CD8-positive, alpha-beta memory T cell (primary cell): ENCODE data around the gene LMAN1L. TPM values are rescaled to one million over a fixed set of nuclear protein-coding genes. Genes with fewer than 3 reads are reported as not detected.
A peak's percentile ranks its signal among the peaks of the same experiment; 100 is the strongest.

Source experiments
- CTCF ChIA-PET: fragments of 350-600 bp; sonication (Branson Sonifier 250); formaldehyde crosslinking; loops from one replicate; lab custom pipeline; 2021; ENCODE audit warnings: antibody characterized with exemption; lab: Charles Lee
- POLR2A ChIA-PET: fragments of 350-600 bp; sonication (Branson Sonifier 250); formaldehyde crosslinking; loops from one replicate; lab custom pipeline; 2021; ENCODE audit warnings: antibody characterized with exemption; lab: Charles Lee
- DNase-seq, 5 donors: peaks; one replicate each; pipeline versions ENCODE4 v3.0.0 to v3.0.0-alpha.2; 2020 to 2022; ENCODE audit warnings: mixed read lengths in 1 of 5
- H3K27ac ChIP-seq: one replicate; pipeline ENCODE4 v1.7.0; 2013; ENCODE audit warnings: low read depth, mild to moderate bottlenecking, low read length, moderate library complexity
- H3K27me3 ChIP-seq: 2 replicates; pipeline ENCODE4 v1.7.0; 2013; ENCODE audit warnings: low read length, mild to moderate bottlenecking; ENCODE audit not compliant: insufficient read depth, poor library complexity, severe bottlenecking
- H3K36me3 ChIP-seq: 2 replicates; pipeline ENCODE4 v1.7.0; 2013; ENCODE audit warnings: mild to moderate bottlenecking, low read length, moderate library complexity; ENCODE audit not compliant: insufficient read depth
- H3K4me1 ChIP-seq: 2 replicates; pipeline ENCODE4 v1.7.0; 2013; ENCODE audit warnings: mild to moderate bottlenecking, low read length, moderate library complexity; ENCODE audit not compliant: insufficient read depth
- H3K4me3 ChIP-seq: 2 replicates; pipeline ENCODE4 v1.7.0; 2013; ENCODE audit warnings: mild to moderate bottlenecking, low read length
- H3K9me3 ChIP-seq: 2 replicates; pipeline ENCODE4 v1.7.0; 2013; ENCODE audit warnings: mild to moderate bottlenecking, low read length
- H3K27ac Mint-ChIP-seq, 8 donors: one replicate each; pipeline ENCODE4 v1.8.0; 2020 to 2021; ENCODE audit warnings: mixed read lengths in 8 of 8, mild to moderate bottlenecking in 6 of 8, inconsistent platforms in 3 of 8, moderate library complexity in 3 of 8
- H3K27me3 Mint-ChIP-seq, 2 donors: one replicate each; pipeline ENCODE4 v1.8.0; 2020 to 2021; ENCODE audit warnings: mixed read lengths in 2 of 2, mild to moderate bottlenecking in 1 of 2, moderate library complexity in 1 of 2
- H3K36me3 Mint-ChIP-seq, 3 donors: one replicate each; pipeline ENCODE4 v1.8.0; 2020 to 2021; ENCODE audit warnings: mixed read lengths in 3 of 3, inconsistent platforms in 1 of 3, mild to moderate bottlenecking in 1 of 3
- H3K4me1 Mint-ChIP-seq, 3 donors: one replicate each; pipeline ENCODE4 v1.8.0; 2020 to 2021; ENCODE audit warnings: mixed read lengths in 3 of 3, inconsistent platforms in 1 of 3, mild to moderate bottlenecking in 1 of 3
- H3K4me3 Mint-ChIP-seq, 7 donors: one replicate each; pipeline ENCODE4 v1.8.0; 2020 to 2021; ENCODE audit warnings: mixed read lengths in 7 of 7, mild to moderate bottlenecking in 6 of 7, moderate library complexity in 4 of 7, inconsistent platforms in 2 of 7
- H3K9me3 Mint-ChIP-seq, 5 donors: one replicate each; pipeline ENCODE4 v1.8.0; 2020 to 2022; ENCODE audit warnings: mixed read lengths in 5 of 5, mild to moderate bottlenecking in 3 of 5, moderate library complexity in 2 of 5, inconsistent platforms in 1 of 5
- polyA plus RNA-seq: library from polyadenylated mRNA; unstranded; fragments of 300-500 nt; fragmentation: Illumina TruSeq; gene quantifications from one replicate; pipeline ENCODE4 v1.2.3, GENCODE V29; 2021
- total RNA-seq, 2 experiments: library from RNA; stranded (reverse); gene quantifications; one replicate each; pipeline ENCODE4 v1.2.3, GENCODE V29; 2021

LMAN1L gene
- total and polyA plus RNA-seq, 3 experiments from 2014 or later = 0.27 TPM; not detected in 2

GRCh38 chr15:74791007-74791406 lies 21.6 kb upstream of the LMAN1L start:
- no peaks in the 10 kb centered on the region for H3K27me3 ChIP-seq
- peak overlapping the region; percentile 81 to 99 (median 97) for H3K27ac Mint-ChIP-seq
- DNase-seq = no peak
- peaks cover 0 to 3% of the 10 kb centered on the region in 2 donors for H3K27me3 Mint-ChIP-seq
- H3K4me3 ChIP-seq = peak overlapping the region; percentile 3
- H3K4me3 Mint-ChIP-seq = peak overlapping the region; percentile 68 to 95 (median 85)
- H3K36me3 ChIP-seq = peaks cover 11% of the 10 kb centered on the region
- H3K27ac ChIP-seq = no peak overlapping the region
- peaks cover 90 to 96% (median 92%) of the 10 kb centered on the region in 3 donors for H3K4me1 Mint-ChIP-seq
- no peaks in the 10 kb centered on the region for H3K9me3 ChIP-seq
- ChIA-PET CTCF (interaction anchor here (1.2 to 15.8 kb wide), 3 partner anchors 8 to 112 kb away, joined by 3 to 1086 read pairs (median 5); partner anchors contain the start of gene CSK), POLR2A (interaction anchor here (2.0 to 5.9 kb wide), 2 partner anchors 9 to 14 kb away, joined by 8 to 89 read pairs; partner anchors contain the start of gene CSK)
- no peaks in the 10 kb centered on the region for H3K9me3 Mint-ChIP-seq
- H3K4me1 ChIP-seq = peaks cover 99% of the 10 kb centered on the region
- H3K36me3 Mint-ChIP-seq = peaks cover 0 to 26% (median 6%) of the 10 kb centered on the region in 3 donors

GRCh38 chr15:74791667-74792066 lies 21.0 kb upstream of the LMAN1L start:
- H3K4me1 Mint-ChIP-seq = peaks cover 90 to 96% (median 94%) of the 10 kb centered on the region in 3 donors
- CTCF ChIA-PET = interaction anchor here (3.4 to 15.8 kb wide), 2 partner anchors 15 to 159 kb away, joined by 19 to 1086 read pairs; partner anchors contain the start of gene CSK
- H3K4me3 Mint-ChIP-seq = peak overlapping the region; percentile 68 to 95 (median 85)
- H3K9me3 ChIP-seq = no peaks in the 10 kb centered on the region
- DNase-seq = no peak
- H3K27me3 Mint-ChIP-seq = peaks cover 0 to 3% of the 10 kb centered on the region in 2 donors
- H3K36me3 ChIP-seq = peaks cover 11% of the 10 kb centered on the region
- H3K36me3 Mint-ChIP-seq = peaks cover 0 to 30% (median 7%) of the 10 kb centered on the region in 3 donors
- H3K4me3 ChIP-seq = peak overlapping the region; percentile 3
- no peaks in the 10 kb centered on the region for H3K9me3 Mint-ChIP-seq
- POLR2A ChIA-PET = interaction anchor here (0.7 to 5.9 kb wide), 3 partner anchors 10 to 20 kb away, joined by 4 to 89 read pairs (median 15); partner anchors contain the start of gene CSK
- H3K27me3 ChIP-seq = no peaks in the 10 kb centered on the region
- H3K4me1 ChIP-seq = peaks cover 99% of the 10 kb centered on the region
- no peak overlapping the region for H3K27ac ChIP-seq
- peak overlapping the region; percentile 81 to 98 (median 93) for H3K27ac Mint-ChIP-seq

GRCh38 chr15:74792227-74793016 lies 20.2 kb upstream of the LMAN1L start:
- CTCF ChIA-PET = interaction anchor here (1.1 to 15.8 kb wide), 8 partner anchors 14 to 161 kb away, joined by 3 to 1086 read pairs (median 16); partner anchors contain the start of gene CSK
- peak in 2 of 5 donors; percentile 15 to 34 for DNase-seq
- peaks cover 11% of the 10 kb centered on the region for H3K36me3 ChIP-seq

GRCh38 chr15:74793135-74794028 lies 19.3 kb upstream of the LMAN1L start:
- H3K36me3 ChIP-seq = peaks cover 18% of the 10 kb centered on the region
- CTCF ChIA-PET = interaction anchor here (0.7 to 15.8 kb wide), 17 partner anchors 10 to 179 kb away, joined by 3 to 1086 read pairs (median 4); partner anchors contain the start of genes CSK and ULK3
- Mint-ChIP-seq H3K4me1 (peaks cover 84 to 93% (median 89%) of the 10 kb centered on the region in 3 donors), H3K27me3 (no peaks in the 10 kb centered on the region), H3K4me3 (peak overlapping the region; percentile 66 to 91 (median 85)), H3K36me3 (peaks cover 0 to 39% (median 7%) of the 10 kb centered on the region in 3 donors), H3K9me3 (no peaks in the 10 kb centered on the region), H3K27ac (peak overlapping the region; percentile 81 to 98 (median 93))
- peak overlapping the region; percentile 46 for H3K4me3 ChIP-seq
- POLR2A ChIA-PET = interaction anchor here (0.5 to 5.9 kb wide), 6 partner anchors 12 to 44 kb away, joined by 3 to 89 read pairs (median 15); partner anchors contain the start of gene CSK
- peaks cover 99% of the 10 kb centered on the region for H3K4me1 ChIP-seq
- peak; percentile 71 to 85 (median 74) for DNase-seq
- H3K27me3 ChIP-seq = no peaks in the 10 kb centered on the region
- H3K27ac ChIP-seq = no peak overlapping the region
- no peaks in the 10 kb centered on the region for H3K9me3 ChIP-seq

More at GRCh38 chr15:74792227-74793016, 20.2 kb upstream of the LMAN1L start:
- Histone ChIP-seq H3K9me3 (no peaks in the 10 kb centered on the region), H3K4me1 (peaks cover 99% of the 10 kb centered on the region), H3K27me3 (no peaks in the 10 kb centered on the region), H3K27ac (no peak overlapping the region), H3K4me3 (peak overlapping the region; percentile 46)
- Mint-ChIP-seq H3K4me3 (peak overlapping the region; percentile 68 to 95 (median 85)), H3K36me3 (peaks cover 0 to 31% (median 7%) of the 10 kb centered on the region in 3 donors), H3K27ac (peak overlapping the region; percentile 81 to 98 (median 93)), H3K4me1 (peaks cover 85 to 93% (median 90%) of the 10 kb centered on the region in 3 donors), H3K27me3 (no peaks in the 10 kb centered on the region), H3K9me3 (no peaks in the 10 kb centered on the region)
- POLR2A ChIA-PET = interaction anchor here (0.9 to 5.9 kb wide), 5 partner anchors 11 to 23 kb away, joined by 3 to 89 read pairs (median 15); partner anchors contain the start of gene CSK

- CTCF ChIA-PET = interaction anchor here (0.7 to 15.8 kb wide), 14 partner anchors 9 to 180 kb away, joined by 3 to 1086 read pairs (median 4); partner anchors contain the start of genes CSK and ULK3
- H3K27ac Mint-ChIP-seq = peak overlapping the region; percentile 81 to 98 (median 92)
- Histone ChIP-seq H3K36me3 (peaks cover 28% of the 10 kb centered on the region), H3K27me3 (no peaks in the 10 kb centered on the region), H3K4me3 (peak overlapping the region; percentile 18), H3K4me1 (peaks cover 99% of the 10 kb centered on the region), H3K27ac (no peak overlapping the region), H3K9me3 (no peaks in the 10 kb centered on the region)
- peaks cover 80 to 93% (median 84%) of the 10 kb centered on the region in 3 donors for H3K4me1 Mint-ChIP-seq
- H3K4me3 Mint-ChIP-seq = peak overlapping the region; percentile 46 to 80 (median 61)
- POLR2A ChIA-PET = interaction anchor here (1.9 to 5.9 kb wide), 4 partner anchors 13 to 25 kb away, joined by 15 to 89 read pairs (median 18); partner anchors contain the start of gene CSK
- peaks cover 0 to 46% (median 7%) of the 10 kb centered on the region in 3 donors for H3K36me3 Mint-ChIP-seq
- H3K9me3 Mint-ChIP-seq = no peaks in the 10 kb centered on the region
- H3K27me3 Mint-ChIP-seq = no peaks in the 10 kb centered on the region
- DNase-seq = peak in 1 of 5 donors; percentile 14
These were observed 18.2 kb upstream of the LMAN1L start for GRCh38 chr15:74794248-74794969.

GRCh38 chr15:74794970-74795349 lies 17.7 kb upstream of the LMAN1L start:
- H3K27ac Mint-ChIP-seq = peak overlapping the region; percentile 81 to 98 (median 92)
- Histone ChIP-seq H3K9me3 (no peaks in the 10 kb centered on the region), H3K4me1 (peaks cover 99% of the 10 kb centered on the region), H3K36me3 (peaks cover 33% of the 10 kb centered on the region), H3K27ac (no peak overlapping the region), H3K27me3 (no peaks in the 10 kb centered on the region), H3K4me3 (peak overlapping the region; percentile 18)
- CTCF ChIA-PET = interaction anchor here (0.7 to 15.8 kb wide), 6 partner anchors 7 to 161 kb away, joined by 4 to 1086 read pairs (median 26); partner anchors contain the start of gene CSK
- DNase-seq = peak in 1 of 5 donors; percentile 21
- peaks cover 80 to 93% (median 84%) of the 10 kb centered on the region in 3 donors for H3K4me1 Mint-ChIP-seq
- POLR2A ChIA-PET = interaction anchor here (1.0 to 5.9 kb wide), 3 partner anchors 13 to 24 kb away, joined by 3 to 89 read pairs (median 15); partner anchors contain the start of gene CSK
- peaks cover 0 to 50% (median 7%) of the 10 kb centered on the region in 3 donors for H3K36me3 Mint-ChIP-seq
- H3K9me3 Mint-ChIP-seq = no peaks in the 10 kb centered on the region
- H3K4me3 Mint-ChIP-seq = peak overlapping the region; percentile 36 to 80 (median 61)
- no peaks in the 10 kb centered on the region for H3K27me3 Mint-ChIP-seq
